Stimulated activated memory B cell treated with anti-CD40 and anti-IgM and Interleukin-4, amounts not matched to agents 10 μg/mL and 1 μg/mL and 100 μg/mL, for 72 hours (primary cell): ENCODE data around the gene ZBTB21.

Experiments
- ATAC-seq: fragments of 150-1000 bp; cut with Tn5 transposase; 2 replicates; pipeline ENCODE4 v1.10.0; 2021
- H3K27ac Mint-ChIP-seq: one replicate; pipeline ENCODE4 v1.8.0; 2022; ENCODE audit warnings: mild to moderate bottlenecking, mixed read lengths
- H3K27me3 Mint-ChIP-seq: one replicate; pipeline ENCODE4 v1.8.0; 2022; ENCODE audit warnings: mixed read lengths
- H3K36me3 Mint-ChIP-seq: one replicate; pipeline ENCODE4 v1.8.0; 2022; ENCODE audit warnings: mixed read lengths
- H3K4me1 Mint-ChIP-seq: one replicate; pipeline ENCODE4 v1.8.0; 2022; ENCODE audit warnings: mixed read lengths
- H3K4me3 Mint-ChIP-seq: one replicate; pipeline ENCODE4 v1.8.0; 2022; ENCODE audit warnings: mild to moderate bottlenecking, moderate library complexity, mixed read lengths
- H3K9me3 Mint-ChIP-seq: one replicate; pipeline ENCODE4 v1.8.0; 2022; ENCODE audit warnings: mixed read lengths

The ZBTB21 gene

GRCh38 chr21:41975391-41976272 is 34.5 kb downstream of the ZBTB21 start:
- Mint-ChIP-seq H3K27me3 (peaks cover 8% of the 10 kb centered on the region), H3K9me3 (peaks cover 8% of the 10 kb centered on the region), H3K36me3 (peaks cover 10% of the 10 kb centered on the region), H3K4me1 (peaks cover 16% of the 10 kb centered on the region), H3K27ac (no peak overlapping the region), H3K4me3 (no peak overlapping the region)
- ATAC-seq = no peak

GRCh38 chr21:41974752-41975053 is 35.5 kb downstream of the ZBTB21 start:
- peaks cover 8% of the 10 kb centered on the region for H3K9me3 Mint-ChIP-seq
- H3K36me3 Mint-ChIP-seq = peaks cover 8% of the 10 kb centered on the region
- peaks cover 7% of the 10 kb centered on the region for H3K27me3 Mint-ChIP-seq
- ATAC-seq = no peak
- peaks cover 16% of the 10 kb centered on the region for H3K4me1 Mint-ChIP-seq
- peak overlapping the region; percentile 70 for H3K27ac Mint-ChIP-seq
- H3K4me3 Mint-ChIP-seq = no peak overlapping the region

- peak; percentile 84 for ATAC-seq
- H3K36me3 Mint-ChIP-seq = peaks cover 2% of the 10 kb centered on the region
- peaks cover under 1% of the 10 kb centered on the region for H3K27me3 Mint-ChIP-seq
- H3K27ac Mint-ChIP-seq = peak overlapping the region; percentile 70
- peak overlapping the region; percentile 26 for H3K4me3 Mint-ChIP-seq
- peaks cover 2% of the 10 kb centered on the region for H3K9me3 Mint-ChIP-seq
- H3K4me1 Mint-ChIP-seq = peaks cover 16% of the 10 kb centered on the region
Observed at GRCh38 chr21:41973861-41974751, 36.1 kb downstream of the ZBTB21 start.

GRCh38 chr21:41973427-41973831 is 36.7 kb downstream of the ZBTB21 start:
- no peaks in the 10 kb centered on the region for H3K36me3 Mint-ChIP-seq
- no peaks in the 10 kb centered on the region for H3K27me3 Mint-ChIP-seq
- H3K4me3 Mint-ChIP-seq = no peak overlapping the region
- no peaks in the 10 kb centered on the region for H3K9me3 Mint-ChIP-seq
- H3K27ac Mint-ChIP-seq = peak overlapping the region; percentile 70
- H3K4me1 Mint-ChIP-seq = peaks cover 16% of the 10 kb centered on the region
- ATAC-seq = no peak

- no peaks in the 10 kb centered on the region for H3K36me3 Mint-ChIP-seq
- peaks cover 7% of the 10 kb centered on the region for H3K27me3 Mint-ChIP-seq
- no peaks in the 10 kb centered on the region for H3K9me3 Mint-ChIP-seq
- H3K27ac Mint-ChIP-seq = no peak overlapping the region
- peaks cover 16% of the 10 kb centered on the region for H3K4me1 Mint-ChIP-seq
- H3K4me3 Mint-ChIP-seq = no peak overlapping the region
- ATAC-seq = no peak
Observed at GRCh38 chr21:41972511-41973205, 37.5 kb downstream of the ZBTB21 start.

- no peak for ATAC-seq
- Mint-ChIP-seq H3K27ac (no peak overlapping the region), H3K9me3 (no peaks in the 10 kb centered on the region), H3K4me3 (no peak overlapping the region), H3K4me1 (peaks cover 16% of the 10 kb centered on the region), H3K27me3 (peaks cover 15% of the 10 kb centered on the region), H3K36me3 (no peaks in the 10 kb centered on the region)
Observed at GRCh38 chr21:41971891-41972290, 38.3 kb downstream of the ZBTB21 start.

GRCh38 chr21:41970751-41971653 is 39.2 kb downstream of the ZBTB21 start:
- Mint-ChIP-seq H3K27ac (no peak overlapping the region), H3K4me3 (no peak overlapping the region), H3K36me3 (no peaks in the 10 kb centered on the region), H3K27me3 (peaks cover 22% of the 10 kb centered on the region), H3K9me3 (no peaks in the 10 kb centered on the region), H3K4me1 (peaks cover 16% of the 10 kb centered on the region)
- no peak for ATAC-seq

GRCh38 chr21:41970106-41970391 is 40.1 kb downstream of the ZBTB21 start:
- H3K4me1 Mint-ChIP-seq = peaks cover 21% of the 10 kb centered on the region
- ATAC-seq = no peak
- H3K27ac Mint-ChIP-seq = no peak overlapping the region
- H3K4me3 Mint-ChIP-seq = no peak overlapping the region
- peaks cover 32% of the 10 kb centered on the region for H3K27me3 Mint-ChIP-seq
- H3K36me3 Mint-ChIP-seq = no peaks in the 10 kb centered on the region
- H3K9me3 Mint-ChIP-seq = no peaks in the 10 kb centered on the region

- Mint-ChIP-seq H3K27me3 (peaks cover 53% of the 10 kb centered on the region), H3K4me1 (peaks cover 12% of the 10 kb centered on the region), H3K9me3 (no peaks in the 10 kb centered on the region), H3K27ac (no peak overlapping the region), H3K36me3 (no peaks in the 10 kb centered on the region), H3K4me3 (no peak overlapping the region)
- no peak for ATAC-seq
Observed at GRCh38 chr21:41967708-41968107, 42.5 kb downstream of the ZBTB21 start.

GRCh38 chr21:41966872-41967621 is 43.1 kb downstream of the ZBTB21 start:
- Mint-ChIP-seq H3K36me3 (no peaks in the 10 kb centered on the region), H3K4me3 (no peak overlapping the region), H3K9me3 (no peaks in the 10 kb centered on the region), H3K4me1 (peaks cover 13% of the 10 kb centered on the region), H3K27me3 (peaks cover 59% of the 10 kb centered on the region), H3K27ac (no peak overlapping the region)
- ATAC-seq = no peak

GRCh38 chr21:41966041-41966833 is 43.9 kb downstream of the ZBTB21 start:
- Mint-ChIP-seq H3K27me3 (peaks cover 67% of the 10 kb centered on the region), H3K27ac (no peak overlapping the region), H3K9me3 (no peaks in the 10 kb centered on the region), H3K36me3 (no peaks in the 10 kb centered on the region), H3K4me1 (peaks cover 21% of the 10 kb centered on the region), H3K4me3 (no peak overlapping the region)
- no peak for ATAC-seq

- Mint-ChIP-seq H3K9me3 (no peaks in the 10 kb centered on the region), H3K36me3 (no peaks in the 10 kb centered on the region), H3K4me1 (peaks cover 25% of the 10 kb centered on the region), H3K4me3 (no peak overlapping the region), H3K27ac (peak overlapping the region; percentile 46), H3K27me3 (peaks cover 74% of the 10 kb centered on the region)
- ATAC-seq = peak; percentile 34
Observed at GRCh38 chr21:41965461-41966013, 44.6 kb downstream of the ZBTB21 start.

- Mint-ChIP-seq H3K4me3 (no peak overlapping the region), H3K9me3 (no peaks in the 10 kb centered on the region), H3K36me3 (no peaks in the 10 kb centered on the region), H3K27ac (peak overlapping the region; percentile 46), H3K27me3 (peaks cover 79% of the 10 kb centered on the region), H3K4me1 (peaks cover 25% of the 10 kb centered on the region)
- ATAC-seq = peak; percentile 55
Observed at GRCh38 chr21:41965045-41965444, 45.1 kb downstream of the ZBTB21 start.
